H1 (cell line): ENCODE results near the gene RABEP2. TPM values are rescaled to one million over a fixed set of nuclear protein-coding genes. Genes with fewer than 3 reads are reported as not detected.

Experiments used
- CTCF ChIA-PET: fragments of 300-600 bp; sonication (Branson Sonifier 250); formaldehyde crosslinking; loops from one replicate; lab custom pipeline; 2021; ENCODE audit not compliant: partially characterized antibody; lab: Charles Lee
- POLR2A ChIA-PET: fragments of 300-600 bp; sonication (Branson Sonifier 250); formaldehyde crosslinking; loops from one replicate; lab custom pipeline; 2021; ENCODE audit warnings: inconsistent platforms; ENCODE audit not compliant: partially characterized antibody; lab: Charles Lee
- DNase-seq, 2 experiments: peaks; one replicate each; pipeline versions ENCODE4 v3.0.0 to v3.0.0-alpha.2; 2010 to 2022; ENCODE audit warnings: low spot score in 2 of 2, low read depth in 1 of 2, mixed read lengths in 1 of 2
- FAIRE-seq: peaks from 2 replicates; lab custom pipeline; 2011; peaks lifted over from hg19 to GRCh38; lab: Jason Lieb, UNC
- H2AFZ ChIP-seq: 2 replicates; pipeline ENCODE4 v1.8.1; 2012; ENCODE audit warnings: low read length, inconsistent platforms
- H2AK5ac ChIP-seq: 2 replicates; pipeline ENCODE4 v1.6.1; 2013; ENCODE audit warnings: low read depth, low read length
- H2BK120ac ChIP-seq: replicated peaks from 2 replicates; pipeline ENCODE3; 2013; ENCODE audit warnings: low read depth, low read length, inconsistent platforms
- H2BK12ac ChIP-seq: 2 replicates; pipeline ENCODE4 v1.6.1; 2013; ENCODE audit warnings: low read depth, low read length
- H2BK15ac ChIP-seq: 2 replicates; pipeline ENCODE4 v1.6.1; 2013; ENCODE audit warnings: low read length
- H2BK20ac ChIP-seq: 2 replicates; pipeline ENCODE4 v1.6.1; 2013; ENCODE audit warnings: low read length
- H2BK5ac ChIP-seq: 2 replicates; pipeline ENCODE4 v1.6.1; 2013; ENCODE audit warnings: low read depth, low read length
- H3K14ac ChIP-seq: 2 replicates; pipeline ENCODE4 v1.6.1; 2013; ENCODE audit warnings: inconsistent platforms; ENCODE audit not compliant: insufficient read length
- H3K18ac ChIP-seq: 2 replicates; pipeline ENCODE4 v1.6.1; 2013; ENCODE audit warnings: low read length; ENCODE audit errors: extremely low read depth
- H3K23ac ChIP-seq: 2 replicates; pipeline ENCODE4 v1.6.1; 2013; ENCODE audit warnings: inconsistent platforms; ENCODE audit not compliant: insufficient read length
- H3K23me2 ChIP-seq: 2 replicates; pipeline ENCODE4 v1.6.1; 2013; ENCODE audit warnings: low read depth, low read length
- H3K27ac ChIP-seq: 2 replicates; pipeline ENCODE4 v1.6.1; 2011; ENCODE audit warnings: low read depth, low read length, inconsistent platforms
- H3K27me3 ChIP-seq, 4 experiments: replicated peaks in 1 of 4; 1 replicate in 1 of 4; 2 replicates in 3 of 4; pipeline versions ENCODE4 v1.6.1 to v1.8.1; 2011 to 2013; ENCODE audit warnings: low read length in 3 of 4, mild to moderate bottlenecking in 3 of 4, inconsistent platforms in 2 of 4, mixed read lengths in 2 of 4, moderate library complexity in 1 of 4; ENCODE audit not compliant: control insufficient read depth in 3 of 4, insufficient read depth in 3 of 4; ENCODE audit errors: extremely low read depth in 1 of 4
- H3K36me3 ChIP-seq, 4 experiments: 2 replicates each; pipeline versions ENCODE4 v1.6.1 to v1.8.1; 2011 to 2013; ENCODE audit warnings: mild to moderate bottlenecking in 4 of 4, low read length in 3 of 4, moderate library complexity in 2 of 4, control low read depth in 1 of 4, inconsistent platforms in 1 of 4; ENCODE audit not compliant: insufficient read depth in 4 of 4, control insufficient read depth in 2 of 4
- H3K4ac ChIP-seq: replicated peaks from 2 replicates; pipeline ENCODE3; 2013; ENCODE audit warnings: low read length, low read depth, mixed read lengths, inconsistent platforms; ENCODE audit not compliant: insufficient read length
- H3K4me1 ChIP-seq, 4 experiments: replicated peaks in 1 of 4; 1 replicate in 1 of 4; 2 replicates in 3 of 4; pipeline versions ENCODE4 v1.6.1 to v1.8.1; 2011 to 2013; ENCODE audit warnings: low read length in 3 of 4, inconsistent platforms in 2 of 4, mixed read lengths in 1 of 4; ENCODE audit not compliant: insufficient read depth in 4 of 4, control insufficient read depth in 3 of 4
- H3K4me2 ChIP-seq, 2 experiments: 2 replicates each; pipeline versions ENCODE4 v1.6.1 to v1.8.1; 2011 to 2013; ENCODE audit warnings: low read depth in 2 of 2, low read length in 2 of 2, control low read depth in 1 of 2, inconsistent platforms in 1 of 2, mild to moderate bottlenecking in 1 of 2; ENCODE audit not compliant: insufficient read depth in 1 of 2
- H3K4me3 ChIP-seq, 4 experiments: fragments of 200-600, 300-600 bp in 1 of 4; sonication (generic), shearing (Covaris generic), sonication (Bioruptor Twin) in 1 of 4; 2 replicates each; pipeline versions ENCODE4 v1.5.1 to v1.8.1; 2011 to 2016; ENCODE audit warnings: low read length in 4 of 4, low read depth in 3 of 4, control low read depth in 2 of 4, inconsistent platforms in 2 of 4, mild to moderate bottlenecking in 2 of 4, mixed read lengths in 1 of 4, moderate library complexity in 1 of 4; ENCODE audit not compliant: insufficient read depth in 2 of 4; ENCODE audit errors: extremely low read depth in 1 of 4
- H3K56ac ChIP-seq: replicated peaks from 2 replicates; pipeline ENCODE3; 2013; ENCODE audit warnings: low read depth, mild to moderate bottlenecking, mixed read lengths, low read length, inconsistent platforms; ENCODE audit not compliant: insufficient read length
- H3K79me1 ChIP-seq: 2 replicates; pipeline ENCODE4 v1.6.1; 2013; ENCODE audit warnings: low read depth, low read length, control low read depth
- H3K79me2 ChIP-seq, 2 experiments: 2 replicates each; pipeline versions ENCODE4 v1.6.1 to v1.8.1; 2012 to 2013; ENCODE audit warnings: low read length in 2 of 2, mild to moderate bottlenecking in 2 of 2, inconsistent platforms in 1 of 2; ENCODE audit not compliant: insufficient read depth in 2 of 2, control insufficient read depth in 1 of 2
- H3K9ac ChIP-seq, 4 experiments: replicated peaks in 1 of 4; 1 replicate in 1 of 4; 2 replicates in 3 of 4; pipeline versions ENCODE4 v1.6.1 to v1.8.1; 2011 to 2013; ENCODE audit warnings: low read depth in 3 of 4, low read length in 3 of 4, control low read depth in 2 of 4, mild to moderate bottlenecking in 2 of 4, moderate library complexity in 2 of 4, inconsistent platforms in 1 of 4; ENCODE audit errors: extremely low read depth in 1 of 4
- H3K9me3 ChIP-seq, 2 experiments: 2 replicates each; pipeline versions ENCODE4 v1.6.1 to v1.8.1; 2012 to 2013; ENCODE audit warnings: mild to moderate bottlenecking in 2 of 2, moderate library complexity in 2 of 2, control low read depth in 1 of 2, inconsistent platforms in 1 of 2, low read depth in 1 of 2, low read length in 1 of 2, mixed read lengths in 1 of 2; ENCODE audit not compliant: insufficient read depth in 2 of 2
- H4K20me1 ChIP-seq, 2 experiments: replicated peaks in 1 of 2; 2 replicates each; pipeline versions ENCODE3 to v1.8.1; 2011 to 2013; ENCODE audit warnings: inconsistent platforms in 2 of 2, low read length in 2 of 2, mild to moderate bottlenecking in 1 of 2; ENCODE audit not compliant: insufficient read depth in 2 of 2, control insufficient read depth in 1 of 2
- H4K5ac ChIP-seq: 2 replicates; pipeline ENCODE4 v1.6.1; 2013; ENCODE audit warnings: low read length, low read depth, mixed read lengths, inconsistent platforms; ENCODE audit not compliant: insufficient read length
- H4K8ac ChIP-seq: 2 replicates; pipeline ENCODE4 v1.8.0; 2013; ENCODE audit warnings: mild to moderate bottlenecking, moderate library complexity, low read length, inconsistent platforms; ENCODE audit not compliant: insufficient read depth; ENCODE audit errors: extremely low read depth
- H4K91ac ChIP-seq: replicated peaks from 2 replicates; pipeline ENCODE3; 2013; ENCODE audit warnings: low read length, mixed read lengths, inconsistent platforms; ENCODE audit not compliant: insufficient read length
- CHD1 ChIP-seq: IDR thresholded peaks from 2 replicates; pipeline ENCODE4 v1.6.1; 2012; ENCODE audit warnings: low read depth, low read length, improper control_type of control experiment
- CREB1 ChIP-seq: IDR thresholded peaks from 2 replicates; pipeline ENCODE4 v1.6.1; 2012; ENCODE audit warnings: inconsistent platforms
- EGR1 ChIP-seq: IDR thresholded peaks from 2 replicates; pipeline ENCODE4 v1.6.1; 2011; ENCODE audit warnings: low read depth, low read length, borderline replicate concordance
- HDAC2 ChIP-seq, 2 experiments: fragments of 300-600 bp in 1 of 2; sonication (generic) in 1 of 2; IDR thresholded peaks; 2 replicates each; pipeline ENCODE4 v1.6.1; 2011 to 2012; ENCODE audit warnings: low read depth in 2 of 2, low read length in 2 of 2, mild to moderate bottlenecking in 2 of 2, moderate library complexity in 2 of 2, borderline replicate concordance in 1 of 2, inconsistent platforms in 1 of 2
- KDM1A ChIP-seq: fragments of 200-600, 300-600 bp; sonication (generic); IDR thresholded peaks from 2 replicates; pipeline ENCODE4 v1.7.1; 2016; ENCODE audit warnings: mild to moderate bottlenecking, low read length, borderline replicate concordance
- MAFK ChIP-seq: IDR thresholded peaks from 2 replicates; pipeline ENCODE4 v1.6.1; 2012; ENCODE audit warnings: low read depth, mild to moderate bottlenecking, improper control_type of control experiment, low read length
- RBBP5 ChIP-seq: IDR thresholded peaks from 2 replicates; pipeline ENCODE4 v1.7.1; 2012; ENCODE audit warnings: low read depth, mild to moderate bottlenecking, inconsistent platforms, low read length, moderate library complexity, borderline replicate concordance
- RXRA ChIP-seq: IDR thresholded peaks from 2 replicates; pipeline ENCODE4 v1.6.1; 2011; ENCODE audit warnings: low read depth, mild to moderate bottlenecking, low read length, moderate library complexity; ENCODE audit not compliant: insufficient read depth
- WGBS, 2 experiments: shearing (Covaris generic) in 1 of 2; methylation state at CpG; one replicate each; pipeline versions ENCODE4 v1.1.6 to v1.1.7; 2013 to 2015; ENCODE audit warnings: low lambda C conversion rate in 2 of 2, mixed read lengths in 2 of 2, inconsistent platforms in 1 of 2, low coverage in 1 of 2, missing lambda C conversion rate in 1 of 2; ENCODE audit not compliant: insufficient replicate concordance in 2 of 2, insufficient coverage in 1 of 2, insufficient read length in 1 of 2; ENCODE audit errors: extremely low coverage in 1 of 2, missing lambda C conversion rate in 1 of 2; 5-methylcytosine and 5-hydroxymethylcytosine counted together
- polyA plus RNA-seq, 7 experiments: library from polyadenylated mRNA; depleted of rRNA in 3 of 7; stranded (reverse) in 5 of 7; unstranded in 2 of 7; fragments of >200 nt in 5 of 7; fragments of 200-250 nt in 2 of 7; gene quantifications; 1 replicate in 5 of 7; 2 replicates in 1 of 7; 4 replicates in 1 of 7; pipeline versions ENCODE4 v1.2.1 to v1.2.3, GENCODE V29; 2011 to 2013; ENCODE audit warnings: missing spikeins in 2 of 7, mixed read lengths in 2 of 7
- total RNA-seq: library from RNA; stranded (reverse); fragmentation: NEBNext Ultra II Directional; extraction: Animal tissue kit (Norgen Biotek cat#: 25700); gene quantifications from 2 replicates; pipeline ENCODE4 v1.2.1, GENCODE V29; 2021

Gene RABEP2
- total and polyA plus RNA-seq, 2 of the 8 experiments (the other 6 are each of a cell fraction or from before 2014, with no cell fraction given), result 10.4 to 14.9 TPM

GRCh38 chr16:28933171-28933570 lies 8.1 kb upstream of the RABEP2 start:
- Histone ChIP-seq H3K4me3 (no peak overlapping the region), H3K23ac (no peak overlapping the region), H4K5ac (no peak overlapping the region), H3K4ac (no peak overlapping the region), H4K91ac (no peak overlapping the region), H3K36me3 (no peaks in the 10 kb centered on the region), H3K9ac (no peak overlapping the region), H3K14ac (no peak overlapping the region), H3K4me2 (no peak overlapping the region), H3K27ac (no peak overlapping the region), H2BK20ac (no peak overlapping the region), H3K18ac (no peak overlapping the region), H3K27me3 (no peaks in the 10 kb centered on the region), H3K56ac (no peak overlapping the region), H3K79me1 (no peaks in the 10 kb centered on the region), H3K4me1 (no peaks in the 10 kb centered on the region; a peak in 1 of 7 replicates), H3K79me2 (no peaks in the 10 kb centered on the region), H3K23me2 (peaks cover 2% of the 10 kb centered on the region; the same call in 1 of the 2 replicates), H2BK5ac (no peak overlapping the region), H2AK5ac (no peak overlapping the region), H4K20me1 (no peaks in the 10 kb centered on the region), H3K9me3 (no peaks in the 10 kb centered on the region), H2AFZ (no peak overlapping the region), H2BK12ac (no peak overlapping the region), H2BK15ac (no peak overlapping the region), H2BK120ac (no peak overlapping the region), H4K8ac (no peak overlapping the region; the same call in 1 of the 2 replicates)
- CTCF ChIA-PET, result interaction anchor here (0.6 to 3.6 kb wide), 6 partner anchors 10 to 62 kb away, joined by 3 to 32 read pairs (median 4); no protein-coding TSS in a partner anchor
- DNase-seq (no peak), FAIRE-seq (no peak)
- TF ChIP-seq EGR1 (no peak), RXRA (no peak), KDM1A (no peak), CREB1 (no peak), RBBP5 (no peak), MAFK (no peak), HDAC2 (IDR thresholded peaks at IDR 0.05; ENCODE audit: borderline replicate concordance in 1 of 2, low read depth in 2 of 2, low read length in 2 of 2) (no peak), CHD1 (no peak)
- WGBS, 2 experiments, result 87% methylated on average over 8 of the region's 8 CpGs; no CpG with 5 or more reads in 1 of the 2 experiments
- POLR2A ChIA-PET, result interaction anchor here (0.8 to 2.2 kb wide), 5 partner anchors 9 to 70 kb away, joined by 3 to 12 read pairs (median 4); partner anchors contain the start of genes NFATC2IP, RABEP2 and SPNS1
